GM21576 (cell line): ENCODE results near the gene LHFPL3.
"Not testable (repeated sequence)": the region's sequence is repeated elsewhere in the genome, so short reads cannot be mapped to it uniquely, and the experiment has no call there.

ENCODE experiments used
- ATAC-seq: cut with Tn5 transposase; IDR thresholded peaks from one replicate; pipeline ENCODE4 v1.9.1; 2021; ENCODE audit warnings: mild to moderate bottlenecking, moderate library complexity; ENCODE audit not compliant: unreplicated experiment

The LHFPL3 gene

DNA sequence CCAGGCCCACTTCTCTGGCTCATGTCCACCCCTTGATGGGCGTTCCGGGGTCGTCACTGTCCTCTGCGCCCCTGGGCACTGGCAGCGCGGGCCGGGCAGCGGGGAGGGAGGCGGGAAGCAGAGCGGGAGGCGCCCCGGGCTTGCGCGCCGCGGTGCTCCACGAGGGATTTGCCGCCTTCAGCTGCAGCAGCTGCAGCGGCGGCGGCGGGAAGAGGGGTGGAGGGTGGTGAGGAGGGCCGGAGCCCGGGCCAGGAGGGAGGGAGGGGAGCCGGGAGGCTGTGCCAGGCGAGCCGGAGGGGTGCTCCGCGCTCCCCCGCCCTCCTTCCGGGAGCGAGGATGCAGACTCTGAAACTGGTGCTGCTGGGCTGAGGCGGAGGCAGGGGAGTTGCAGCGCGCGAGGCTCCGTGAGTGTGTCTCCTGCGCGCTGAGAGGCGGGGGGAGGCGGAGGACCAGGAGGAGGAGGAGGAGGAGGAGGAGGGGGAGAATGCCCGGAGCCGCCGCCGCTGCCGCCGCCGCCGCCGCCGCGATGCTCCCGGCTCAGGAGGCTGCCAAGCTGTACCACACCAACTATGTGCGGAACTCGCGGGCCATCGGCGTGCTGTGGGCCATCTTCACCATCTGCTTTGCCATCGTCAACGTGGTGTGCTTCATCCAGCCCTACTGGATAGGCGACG, at the start of gene LHFPL3:
LHFPL3 (plus strand) TSS at position 308 of the 674 bp plus-strand sequence.
- ATAC-seq: no peak

DNA sequence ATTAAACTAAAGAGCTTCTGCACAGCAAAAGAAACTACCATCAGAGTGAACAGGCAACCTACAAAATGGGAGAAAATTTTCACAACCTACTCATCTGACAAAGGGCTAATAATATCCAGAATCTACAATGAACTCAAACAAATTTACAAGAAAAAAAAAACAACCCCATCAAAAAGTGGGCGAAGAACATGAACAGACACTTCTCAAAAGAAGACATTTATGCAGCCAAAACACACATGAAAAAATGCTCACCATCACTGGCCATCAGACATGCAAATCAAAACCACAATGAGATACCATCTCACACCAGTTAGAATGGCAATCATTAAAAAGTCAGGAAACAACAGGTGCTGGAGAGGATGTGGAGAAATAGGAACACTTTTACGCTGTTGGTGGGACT, 46.7 kb upstream of the LHFPL3 start:
- ATAC-seq: not testable (repeated sequence)

DNA sequence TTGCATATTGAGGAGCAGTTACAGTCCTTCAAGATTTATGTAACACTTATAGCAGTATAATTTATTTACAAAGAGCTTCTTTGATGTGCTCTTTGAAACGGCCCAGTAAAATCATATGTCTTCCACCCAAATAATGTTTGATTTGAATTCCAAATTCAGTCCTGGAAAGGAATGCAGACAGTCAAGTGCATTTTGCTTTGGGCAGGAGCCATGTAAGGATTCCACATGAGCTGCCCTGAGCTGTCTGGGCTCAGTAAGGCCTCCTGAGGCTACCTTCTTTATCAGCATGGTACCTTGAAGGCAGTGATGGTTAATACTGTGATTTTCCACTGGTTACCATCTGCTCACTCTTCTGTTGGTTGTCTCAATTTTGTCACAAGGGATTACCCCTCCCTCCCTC, 41.6 kb upstream of the LHFPL3 start:
- ATAC-seq: no peak

DNA sequence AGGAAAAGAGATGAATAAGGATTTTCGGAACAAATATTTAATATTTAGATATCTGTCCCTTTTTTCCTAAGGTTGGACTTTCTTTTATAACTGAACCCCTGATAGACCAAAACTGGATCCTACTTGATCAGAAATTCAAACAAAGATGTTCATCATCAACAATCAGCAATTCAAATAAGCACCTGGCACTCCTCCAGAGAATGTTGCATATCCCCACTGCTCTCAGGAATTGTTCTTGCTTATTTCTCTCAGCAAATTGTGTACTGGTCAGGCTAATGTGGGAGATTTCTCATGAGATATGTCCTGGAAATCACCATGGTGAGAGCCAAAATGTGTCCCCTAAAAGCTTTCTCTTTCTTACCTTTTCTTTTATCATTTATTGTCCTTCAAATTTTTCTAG, 40.3 kb upstream of the LHFPL3 start:
- no peak for ATAC-seq

DNA sequence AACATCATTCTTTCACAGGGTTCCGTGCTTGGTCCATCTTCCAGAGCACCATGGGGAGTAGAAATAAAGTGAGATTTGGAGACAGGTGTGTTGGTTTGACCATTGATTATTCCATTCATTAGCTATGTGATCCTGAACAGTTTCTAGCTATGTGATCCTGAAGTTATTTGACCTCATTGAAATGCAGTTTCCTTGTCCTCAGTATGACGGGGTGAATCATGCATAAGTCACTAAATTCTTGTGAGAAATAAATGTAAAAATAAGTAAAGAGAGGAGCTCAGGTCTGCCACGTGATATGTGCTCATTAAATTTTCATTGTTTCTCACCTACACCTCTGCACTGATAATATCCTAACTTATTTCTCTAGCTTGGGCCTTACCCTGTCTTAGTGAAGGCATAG, 34.1 kb upstream of the LHFPL3 start:
- no peak for ATAC-seq

DNA sequence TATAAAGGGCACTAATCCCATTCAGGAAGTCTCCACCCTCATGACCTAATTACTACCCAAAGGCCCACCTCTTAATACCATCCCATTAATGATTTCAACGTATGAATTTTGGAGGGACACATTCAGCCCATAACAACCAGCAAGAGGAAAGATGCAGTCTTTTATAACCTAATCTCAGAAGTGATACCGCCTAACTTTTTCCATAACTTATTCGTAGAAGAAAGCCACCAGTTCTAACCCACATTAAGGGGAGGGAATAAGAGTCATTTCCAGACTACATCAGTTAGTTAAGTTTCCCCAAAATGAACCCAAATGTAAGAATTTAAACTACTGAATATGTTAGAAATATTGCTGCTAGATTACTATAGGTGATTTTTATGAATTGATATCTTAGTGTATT, 32.1 kb upstream of the LHFPL3 start:
- ATAC-seq: no peak

DNA sequence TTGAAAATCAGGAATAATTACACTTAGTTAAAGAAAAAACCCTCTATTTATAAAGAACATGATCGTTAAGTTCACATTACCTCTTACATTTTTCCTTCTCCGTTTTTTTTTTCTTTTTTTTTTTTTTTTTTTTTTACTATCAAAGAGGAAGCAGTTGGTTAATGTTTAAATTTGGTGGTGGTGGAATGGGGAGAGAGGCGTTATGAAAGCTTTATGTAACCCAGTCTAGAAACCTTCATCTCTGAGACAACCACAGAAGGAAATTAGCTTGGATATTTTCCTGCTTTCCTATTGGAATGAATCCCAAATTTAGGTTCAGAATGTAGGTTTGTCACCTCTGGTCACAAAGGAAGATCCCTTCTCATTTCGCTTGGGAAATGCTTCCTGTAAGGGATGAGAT, 31.5 kb upstream of the LHFPL3 start:
- ATAC-seq: no peak

DNA sequence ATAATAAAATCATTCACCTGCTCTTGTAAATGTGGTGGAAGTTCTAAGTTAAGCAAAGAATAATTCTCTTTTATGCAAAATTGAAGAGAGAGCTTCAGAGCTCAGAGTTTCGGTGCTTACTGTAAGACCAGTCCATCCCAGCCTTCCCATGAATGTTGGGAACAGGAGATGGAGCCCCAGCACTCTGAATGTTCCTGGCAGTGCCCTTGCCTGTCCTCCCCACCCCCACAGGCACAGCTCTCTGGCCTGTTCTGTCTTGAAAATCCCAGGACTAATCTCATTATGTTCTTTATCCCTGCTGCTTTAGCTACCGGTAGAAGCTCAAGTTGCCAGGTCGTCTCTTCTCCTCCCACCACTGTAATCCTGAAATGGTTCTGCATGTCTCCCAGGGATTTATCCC, 29.1 kb upstream of the LHFPL3 start:
- ATAC-seq: no peak

DNA sequence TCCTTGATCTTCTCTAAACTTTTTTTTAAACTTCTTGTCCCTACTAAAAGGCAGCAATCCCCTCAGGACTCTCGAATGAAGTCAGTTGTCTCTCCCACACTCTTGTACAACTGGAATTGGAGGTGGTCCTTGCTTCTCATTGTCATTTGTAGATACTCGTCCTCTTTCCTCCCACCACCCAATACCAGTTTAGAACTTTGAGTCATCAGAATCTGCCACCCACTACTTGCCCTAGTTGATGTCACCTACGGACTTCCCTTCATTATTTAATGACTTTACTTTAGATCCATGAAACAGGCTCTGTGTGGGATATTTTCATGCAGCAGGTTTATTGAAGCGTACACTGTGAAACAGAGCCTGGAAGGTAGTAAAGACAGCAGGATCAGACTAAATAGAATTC, 28.6 kb upstream of the LHFPL3 start:
- no peak for ATAC-seq

DNA sequence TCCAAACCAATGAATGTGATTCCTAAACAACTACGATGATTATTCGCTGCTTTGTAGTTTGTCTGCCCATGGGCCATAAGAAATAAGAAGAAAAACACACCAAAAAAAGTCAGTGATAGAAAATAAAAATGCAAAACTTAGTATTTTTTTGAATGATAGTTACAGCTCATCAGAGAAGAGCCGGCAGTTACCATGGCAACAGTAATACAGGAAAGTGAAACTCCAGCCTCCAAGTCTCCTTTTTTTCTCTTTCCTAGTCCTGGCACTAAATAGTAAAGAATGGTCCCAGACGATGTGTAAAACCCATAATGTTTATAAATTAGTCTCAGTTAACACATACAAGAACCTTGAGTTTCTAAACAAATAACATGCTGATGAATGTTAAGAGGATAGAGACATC, 21.6 kb upstream of the LHFPL3 start:
- no peak for ATAC-seq

DNA sequence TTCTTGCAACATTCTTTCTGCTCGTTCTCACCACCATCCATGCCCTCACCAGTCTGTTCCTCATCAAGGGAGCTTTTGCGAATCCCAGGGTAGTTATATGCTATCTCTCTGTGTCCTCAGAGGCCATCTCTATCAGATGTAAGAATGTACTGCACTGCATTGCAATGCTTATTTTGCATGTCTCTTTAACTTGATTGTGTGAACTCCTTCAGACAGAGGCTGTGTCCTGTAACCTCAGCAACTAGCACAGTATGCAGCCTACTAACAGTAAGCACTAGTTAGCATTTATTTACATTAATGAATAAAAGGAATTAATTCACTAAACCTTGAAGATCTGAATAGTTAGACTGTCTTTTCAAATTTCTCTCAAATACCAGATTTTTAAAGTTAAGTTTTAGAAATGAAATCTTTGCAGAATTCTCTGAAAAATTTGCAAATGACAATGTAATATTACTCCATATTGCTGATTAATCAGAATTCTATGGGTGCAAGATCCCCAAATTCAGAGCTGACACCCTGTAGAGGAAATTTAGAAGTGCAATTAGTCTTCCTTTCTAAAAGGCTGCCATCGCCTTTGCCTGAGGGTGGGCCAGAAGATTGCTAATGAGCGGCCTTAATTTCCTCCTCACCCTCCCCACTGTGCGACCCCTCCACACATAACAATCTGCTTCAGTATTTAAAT, 10.3 kb upstream of the LHFPL3 start:
- no peak for ATAC-seq

DNA sequence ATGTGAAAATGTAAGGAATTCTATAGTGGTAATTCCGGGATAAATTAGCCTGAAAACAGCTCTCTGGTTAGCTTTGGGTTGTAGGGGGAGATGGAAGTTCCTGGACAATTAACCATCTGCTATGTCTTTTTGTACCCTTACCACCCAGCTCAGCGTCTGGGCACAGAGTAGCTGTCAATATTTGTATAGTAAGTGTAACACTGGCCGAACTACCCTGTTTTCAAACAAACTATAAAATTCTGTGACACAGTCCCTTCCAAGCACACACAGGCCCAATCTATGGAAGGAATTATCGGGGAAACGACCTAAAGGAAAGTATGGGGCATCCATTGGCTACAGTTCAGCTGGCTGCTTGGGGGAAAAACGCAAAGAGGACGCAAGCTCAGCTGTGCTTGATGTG, 869 bp upstream of the LHFPL3 start:
- no peak for ATAC-seq

DNA sequence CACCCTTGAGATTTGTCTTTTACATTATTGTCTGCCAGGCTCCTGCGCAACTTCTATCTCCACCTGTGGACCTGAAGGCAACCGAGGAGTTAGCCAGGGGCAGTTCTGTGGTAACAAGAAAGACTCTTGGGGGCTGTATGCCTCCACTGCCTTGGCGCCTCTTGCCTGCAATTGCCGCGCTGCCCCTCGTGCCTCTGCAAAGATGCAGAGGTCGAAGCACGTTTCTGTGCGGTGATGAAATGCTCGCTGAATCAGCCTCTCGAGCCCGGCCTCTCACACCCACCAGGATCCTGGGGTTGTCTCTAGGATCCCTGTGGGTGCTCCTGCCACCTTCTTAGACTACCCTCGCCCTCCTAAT, 486 bp upstream of the LHFPL3 start:
- no peak for ATAC-seq

DNA sequence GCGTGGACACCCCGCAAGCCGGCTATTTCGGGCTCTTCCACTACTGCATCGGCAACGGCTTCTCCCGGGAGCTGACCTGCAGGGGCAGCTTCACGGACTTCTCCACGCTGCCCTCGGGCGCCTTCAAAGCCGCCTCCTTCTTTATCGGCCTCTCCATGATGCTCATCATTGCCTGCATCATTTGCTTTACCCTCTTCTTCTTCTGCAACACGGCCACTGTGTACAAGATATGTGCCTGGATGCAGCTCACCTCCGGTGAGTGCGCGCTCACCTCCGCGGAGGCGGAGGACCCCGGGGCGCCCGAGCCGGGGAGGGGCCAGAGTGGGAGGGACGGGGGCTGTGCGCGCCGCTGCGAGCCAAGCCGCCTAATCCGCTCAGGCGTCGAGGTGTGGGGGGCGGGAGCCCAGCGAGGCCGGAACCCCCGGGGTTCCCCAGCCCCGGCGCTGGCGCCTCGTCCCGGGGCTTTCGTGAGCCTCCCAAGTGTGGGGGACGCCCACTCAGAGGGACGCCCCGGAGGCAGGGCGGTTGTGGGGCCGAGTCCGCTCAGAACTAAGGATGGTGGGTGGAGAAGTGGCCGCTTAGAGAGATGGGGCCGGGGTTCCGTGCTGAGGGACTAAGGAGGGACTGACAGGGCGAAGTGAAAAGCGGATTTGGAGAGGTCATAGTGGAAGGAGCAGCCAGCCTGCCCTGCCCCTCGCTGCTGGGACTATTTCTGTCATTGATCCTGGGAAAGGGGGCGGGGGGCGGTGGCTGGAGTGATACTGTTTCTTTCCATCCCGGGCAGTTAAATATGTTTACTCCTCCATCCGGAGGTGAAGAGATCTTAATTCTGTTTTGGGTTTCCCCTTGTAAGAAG, 795 bp downstream of the LHFPL3 start:
- no peak for ATAC-seq

DNA sequence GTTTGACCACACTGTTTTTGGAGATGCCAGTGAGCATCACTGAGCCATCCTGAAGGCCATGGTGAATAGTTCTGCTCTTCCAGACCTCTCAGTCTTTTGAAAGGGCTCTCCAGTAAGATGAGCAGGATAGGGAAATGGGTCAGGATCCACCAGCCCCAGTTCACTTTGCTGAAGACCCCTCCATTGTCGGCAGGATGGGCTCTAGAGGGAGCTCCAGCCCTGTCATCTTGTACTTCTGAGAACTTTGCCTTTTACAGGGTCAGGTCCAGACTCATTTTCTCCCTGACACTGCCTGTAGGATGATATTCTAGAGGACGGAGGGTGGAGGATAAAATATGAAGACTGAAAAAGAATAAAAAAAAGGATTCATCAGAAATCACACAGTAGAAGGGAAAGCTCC, 13.1 kb downstream of the LHFPL3 start:
- ATAC-seq: no peak

DNA sequence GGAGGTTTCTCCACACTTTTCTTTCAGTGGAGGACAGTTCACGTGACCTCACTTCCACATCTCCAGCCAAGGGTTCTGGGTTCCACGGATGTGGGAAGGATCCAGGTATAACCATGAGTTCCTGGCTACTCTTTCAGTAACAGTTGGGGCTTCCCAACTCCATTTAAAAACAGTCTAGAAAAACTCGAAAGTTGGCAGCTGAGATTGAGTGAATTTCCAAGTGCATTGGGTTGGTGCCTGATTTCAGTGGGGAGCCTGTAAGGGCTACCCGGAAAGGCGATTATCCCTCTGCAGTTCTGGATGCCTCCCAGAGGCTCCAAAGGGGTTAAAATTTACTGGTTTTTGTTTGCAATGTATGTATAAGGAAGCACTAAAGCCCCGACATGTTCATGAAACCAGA, 24.3 kb downstream of the LHFPL3 start:
- ATAC-seq: no peak

DNA sequence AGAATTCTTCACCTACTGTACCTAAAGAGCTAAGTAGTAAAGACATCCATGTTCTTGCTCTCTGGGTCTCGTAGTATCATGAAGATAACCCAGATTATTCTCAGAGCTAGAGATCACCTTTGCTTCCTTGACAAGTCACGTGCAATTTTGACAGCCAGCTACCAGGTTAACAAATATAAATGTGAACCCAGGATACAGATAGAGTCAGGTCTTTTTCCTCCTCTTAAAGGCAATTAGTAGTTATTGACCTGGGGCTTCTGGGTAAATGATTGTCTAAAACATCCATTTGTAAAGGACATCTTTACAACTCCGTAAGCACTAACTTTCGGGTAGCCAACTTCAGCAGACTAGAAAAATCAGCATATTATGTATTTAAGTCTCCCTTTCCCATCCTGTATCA, 28.8 kb downstream of the LHFPL3 start:
- ATAC-seq: no peak

DNA sequence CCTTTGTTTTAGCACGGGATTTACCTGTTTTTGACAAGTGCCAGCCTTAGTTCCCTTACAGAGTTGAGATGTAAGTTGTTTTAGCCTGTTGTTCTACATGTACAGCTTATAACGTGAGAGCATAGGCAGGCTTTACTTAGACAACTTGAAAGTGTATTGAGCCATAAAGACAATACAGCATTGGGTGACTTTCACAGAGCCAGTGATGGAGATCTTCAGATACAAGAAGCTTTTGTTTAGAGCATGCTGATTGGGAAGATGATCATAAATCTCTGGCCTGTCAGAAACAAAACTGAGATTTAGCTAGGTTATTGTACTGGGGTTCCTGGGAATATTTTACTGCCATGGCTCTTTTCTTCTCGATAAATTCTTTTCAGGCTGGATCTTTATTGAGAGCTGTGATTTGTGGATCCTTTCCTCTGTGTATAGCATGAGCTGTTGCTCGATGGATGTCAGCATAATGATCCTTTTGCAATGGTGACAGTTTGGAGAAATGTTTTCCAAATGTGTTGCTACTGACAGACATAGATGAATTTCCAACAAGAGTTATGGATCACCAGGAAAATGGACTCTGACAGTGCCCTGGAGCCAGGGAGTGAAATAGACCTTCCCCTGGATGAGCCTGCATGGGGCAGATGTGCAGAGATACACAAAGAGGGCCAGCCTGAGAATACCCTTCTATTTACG, 30.2 kb downstream of the LHFPL3 start:
- no peak for ATAC-seq

DNA sequence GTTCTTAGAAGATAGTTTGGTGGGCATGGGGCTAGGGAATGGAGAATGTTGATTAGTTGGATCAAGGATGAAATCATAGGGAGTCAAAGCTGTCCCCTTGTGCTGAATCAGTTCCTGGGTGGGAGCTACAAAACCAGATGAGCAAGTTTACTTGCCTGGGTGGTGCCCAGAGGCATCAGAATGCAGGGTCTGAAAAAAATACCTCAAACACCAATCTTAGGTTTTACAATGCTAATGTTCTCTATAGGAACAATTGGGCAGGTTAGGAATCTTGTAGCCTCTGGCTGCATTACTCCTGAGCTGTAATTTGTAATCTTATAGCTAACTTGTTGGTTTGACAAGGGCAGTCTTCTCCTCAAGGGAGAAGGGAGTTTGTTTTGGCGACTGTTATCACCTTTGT, 34.4 kb downstream of the LHFPL3 start:
- no peak for ATAC-seq

DNA sequence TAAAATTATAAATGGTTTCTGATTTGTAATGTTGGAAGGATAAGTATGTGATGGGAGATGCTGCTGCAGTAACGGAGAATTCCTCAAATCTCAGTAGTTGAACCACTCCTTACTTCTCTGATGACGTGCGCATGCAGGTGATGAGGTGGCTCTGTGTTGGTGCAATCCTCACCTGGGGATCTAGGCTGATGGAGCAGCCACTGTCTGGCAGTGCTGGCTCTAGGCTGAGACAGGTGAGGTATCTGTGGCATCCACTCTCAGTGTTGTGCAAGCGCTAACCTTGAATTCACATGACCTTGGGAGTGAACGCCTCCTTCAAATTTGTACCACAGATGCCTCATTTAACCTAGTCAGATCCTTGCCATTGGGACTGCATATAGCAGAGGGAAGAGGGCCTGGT, 35.0 kb downstream of the LHFPL3 start:
- no peak for ATAC-seq

DNA sequence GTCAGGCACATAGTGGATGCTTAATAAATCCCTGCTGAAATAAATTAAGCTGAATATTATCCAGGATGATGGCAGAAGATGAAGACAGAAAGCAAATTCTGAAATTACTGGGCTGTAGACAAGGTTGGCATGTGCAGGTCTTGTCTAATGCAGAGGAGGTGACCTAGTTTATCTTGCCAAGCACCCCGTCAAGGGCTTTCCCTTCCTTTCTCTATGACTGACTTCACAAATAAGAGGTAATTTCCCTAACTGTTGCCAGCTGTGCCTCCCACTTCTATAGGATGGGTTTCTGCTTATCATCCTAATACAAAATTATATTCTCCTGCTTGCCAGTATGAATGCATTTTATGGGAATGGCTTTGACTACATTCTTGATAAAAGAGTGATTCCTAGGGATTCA, 38.0 kb downstream of the LHFPL3 start:
- no peak for ATAC-seq

DNA sequence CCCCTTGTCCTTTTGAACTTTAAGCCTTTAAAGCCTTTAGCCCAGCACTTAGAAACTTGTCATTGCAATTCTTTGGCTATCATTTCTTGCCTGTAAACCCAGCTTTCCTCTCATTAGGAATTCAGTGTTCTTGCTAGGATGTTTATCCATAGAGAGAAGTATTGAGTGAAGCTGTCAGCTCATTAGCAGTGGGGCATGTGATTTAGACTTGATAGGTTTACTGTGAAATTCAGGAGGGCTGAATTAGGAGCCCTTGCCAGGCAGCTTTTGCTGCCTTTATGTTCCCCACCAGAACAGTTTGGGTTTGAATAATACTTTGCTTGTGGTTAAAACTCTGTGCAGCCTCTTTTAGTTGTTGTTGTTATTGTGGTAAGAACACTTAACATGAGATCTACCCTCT, 39.5 kb downstream of the LHFPL3 start:
- no peak for ATAC-seq
